Stimulated activated CD8-positive, alpha-beta memory T cell treated with anti-CD3 and anti-CD28 coated beads, Interleukin-2, amount 100 ng/mL, for 1 hour (primary cell): ENCODE results near the gene RCAN3.
"Not testable (repeated sequence)": the region's sequence is repeated elsewhere in the genome, so short reads cannot be mapped to it uniquely, and the experiment has no call there.

ENCODE experiments used
- DNase-seq, 2 donors: peaks; one replicate each; pipeline ENCODE4 v3.0.0-alpha.2; 2020; ENCODE audit warnings: low read depth in 2 of 2

RCAN3 gene

DNA sequence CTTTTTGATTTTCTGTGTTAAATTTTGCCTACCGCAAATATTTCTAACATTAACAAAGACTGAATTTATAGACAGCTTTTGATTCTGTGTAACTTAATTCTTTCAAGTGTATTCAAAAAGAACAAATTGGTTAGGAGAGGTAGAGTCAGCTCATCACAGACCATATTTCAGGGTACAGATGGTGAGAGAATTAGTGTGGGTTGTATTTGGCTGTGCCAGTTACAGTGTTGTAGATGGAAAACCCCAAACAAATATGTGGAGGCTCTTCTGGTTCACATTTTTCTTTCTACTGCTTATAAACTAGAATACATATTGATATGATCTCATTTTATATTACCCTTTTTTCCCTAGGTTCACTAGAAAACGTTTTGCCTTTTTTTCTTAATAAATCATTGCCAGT, 11.1 kb downstream of the RCAN3 start:
- DNase-seq: no peak

DNA sequence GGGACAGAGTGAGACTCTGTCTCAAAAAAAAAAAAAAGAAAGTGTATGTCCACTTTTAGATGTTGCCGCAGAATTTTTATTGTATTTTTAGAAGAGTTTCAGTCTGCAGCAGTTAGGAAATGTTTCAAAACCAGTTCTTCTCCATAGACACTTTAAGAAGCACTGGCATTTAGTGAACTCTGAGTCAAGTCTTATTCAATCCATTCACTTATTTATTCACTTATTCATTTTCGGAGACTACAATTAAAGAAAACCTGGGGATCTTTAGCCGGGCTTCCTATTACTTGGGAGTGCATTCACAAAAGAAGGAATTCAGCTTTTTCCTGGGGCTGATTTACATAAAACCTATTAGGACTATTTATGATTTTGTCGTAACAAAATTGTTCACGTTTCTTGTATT, 12.3 kb downstream of the RCAN3 start:
- DNase-seq: no peak

DNA sequence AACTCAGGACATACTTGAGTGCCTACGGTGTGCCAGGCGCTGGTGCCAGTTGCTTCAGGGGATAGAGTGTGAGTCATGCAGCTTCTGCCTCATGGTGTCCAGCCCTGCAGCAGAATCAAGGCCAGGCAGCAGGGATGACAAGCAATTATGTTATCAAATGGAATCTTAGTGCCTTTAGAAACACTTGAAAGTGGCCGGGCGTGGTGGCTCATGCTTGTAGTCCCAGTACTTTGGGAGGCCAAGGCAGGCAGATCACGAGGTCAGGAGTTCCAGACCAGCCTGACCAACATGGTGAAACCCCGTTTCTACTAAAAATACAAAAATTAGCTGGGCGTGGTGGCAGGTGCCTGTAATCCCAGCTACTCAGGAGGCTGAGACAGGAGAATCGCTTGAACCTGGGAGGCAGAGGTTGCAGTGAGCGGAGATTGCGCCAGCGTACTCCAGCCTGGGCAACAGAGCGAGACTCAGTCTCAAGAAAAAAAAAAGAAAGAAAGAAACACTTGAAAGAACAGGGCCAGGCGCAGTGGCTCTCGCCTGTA, 13.1 kb downstream of the RCAN3 start:
- not testable (repeated sequence) for DNase-seq

DNA sequence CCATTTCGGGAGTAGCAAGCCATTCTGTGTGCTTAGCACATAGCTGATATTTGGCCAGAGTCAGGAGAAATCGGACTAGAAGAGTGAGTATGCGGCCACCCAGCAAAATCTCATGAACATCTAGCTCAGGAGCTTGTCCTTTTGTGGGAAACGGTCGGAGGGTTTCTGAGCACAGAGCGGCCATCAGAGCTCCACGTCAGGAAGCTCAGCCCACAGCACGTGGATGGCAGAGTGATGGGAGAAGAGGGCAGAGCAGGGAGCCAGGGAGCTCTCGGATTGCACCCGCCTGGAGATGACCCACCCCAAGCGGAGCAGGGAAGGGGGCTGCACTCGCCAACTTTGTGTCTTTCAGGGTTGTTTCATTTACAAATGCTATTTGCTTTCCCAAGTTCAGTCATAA, 13.9 kb downstream of the RCAN3 start:
- DNase-seq: no peak

DNA sequence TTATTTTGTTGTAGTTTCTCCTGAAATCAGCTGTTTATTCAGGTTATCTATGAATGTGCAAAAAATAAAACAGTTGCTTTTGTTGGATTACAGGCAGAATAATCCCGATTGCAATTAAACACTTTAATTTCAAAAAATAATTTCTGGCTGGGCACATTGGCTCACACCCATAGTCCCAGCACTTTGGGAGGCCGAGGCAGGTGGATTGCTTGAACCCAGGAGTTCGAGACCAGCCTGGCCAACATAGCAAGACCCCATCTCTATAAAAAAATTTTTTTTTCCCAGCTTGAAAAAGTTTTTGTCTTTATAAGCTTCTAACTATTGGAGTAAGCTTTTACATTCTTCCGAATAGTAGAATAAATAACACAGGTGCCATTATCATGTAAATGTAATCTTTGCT, 15.3 kb downstream of the RCAN3 start:
- DNase-seq: no peak

DNA sequence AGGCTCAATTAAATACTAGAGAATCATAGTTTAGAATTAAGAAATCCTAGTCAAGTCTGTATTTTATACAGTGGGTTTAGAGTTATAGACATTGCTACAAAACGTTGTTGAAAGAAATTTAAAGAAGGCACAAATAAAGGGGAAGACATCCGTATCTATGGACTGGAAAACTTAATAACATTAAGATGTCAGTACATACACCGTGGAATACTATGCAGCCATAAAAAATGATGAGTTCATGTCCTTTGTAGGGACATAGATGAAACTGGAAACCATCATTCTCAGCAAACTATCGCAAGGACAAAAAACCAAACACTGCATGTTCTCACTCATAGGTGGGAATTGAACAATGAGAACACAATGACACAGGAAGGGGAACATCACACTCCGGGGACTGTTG, 17.6 kb downstream of the RCAN3 start:
- DNase-seq: not testable (repeated sequence)

DNA sequence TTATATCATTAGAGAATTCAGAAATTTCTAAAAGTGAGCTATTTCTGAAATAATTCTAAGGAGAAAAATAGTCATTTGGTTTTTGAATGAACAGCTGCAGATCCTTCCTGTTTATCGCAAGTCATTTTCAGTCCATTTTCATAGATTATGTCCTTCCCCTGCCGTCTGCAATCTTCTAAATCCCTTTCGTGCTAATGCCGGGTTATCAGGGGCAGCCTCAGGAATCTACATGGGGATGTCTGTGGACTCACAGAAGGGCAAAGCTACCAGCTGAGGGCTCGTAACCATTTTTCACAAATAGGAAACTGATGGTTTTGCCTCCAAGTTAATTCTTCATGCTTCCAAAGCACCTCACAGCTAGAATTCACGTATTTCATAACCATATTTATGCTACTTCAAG, 23.0 kb downstream of the RCAN3 start:
- no peak for DNase-seq

DNA sequence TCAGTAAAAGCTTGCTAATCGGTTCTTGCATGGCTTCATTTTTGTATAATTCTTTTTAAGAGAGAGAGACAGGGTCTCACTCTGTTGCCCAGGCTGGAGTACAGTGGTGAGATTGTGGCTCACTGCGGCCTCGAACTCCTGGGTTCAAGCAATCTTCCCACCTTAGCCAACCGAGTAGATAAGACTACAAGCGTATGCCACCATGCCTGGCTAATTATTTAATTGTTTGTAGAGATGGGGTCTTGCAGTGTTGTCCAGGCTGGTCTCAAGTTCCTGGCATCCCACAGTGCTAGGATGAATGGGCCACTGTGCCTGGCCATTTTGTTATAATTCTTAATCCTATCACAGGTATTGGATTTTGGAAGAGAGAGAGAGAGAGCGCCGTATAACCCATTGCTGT, 23.4 kb downstream of the RCAN3 start:
- DNase-seq: no peak

DNA sequence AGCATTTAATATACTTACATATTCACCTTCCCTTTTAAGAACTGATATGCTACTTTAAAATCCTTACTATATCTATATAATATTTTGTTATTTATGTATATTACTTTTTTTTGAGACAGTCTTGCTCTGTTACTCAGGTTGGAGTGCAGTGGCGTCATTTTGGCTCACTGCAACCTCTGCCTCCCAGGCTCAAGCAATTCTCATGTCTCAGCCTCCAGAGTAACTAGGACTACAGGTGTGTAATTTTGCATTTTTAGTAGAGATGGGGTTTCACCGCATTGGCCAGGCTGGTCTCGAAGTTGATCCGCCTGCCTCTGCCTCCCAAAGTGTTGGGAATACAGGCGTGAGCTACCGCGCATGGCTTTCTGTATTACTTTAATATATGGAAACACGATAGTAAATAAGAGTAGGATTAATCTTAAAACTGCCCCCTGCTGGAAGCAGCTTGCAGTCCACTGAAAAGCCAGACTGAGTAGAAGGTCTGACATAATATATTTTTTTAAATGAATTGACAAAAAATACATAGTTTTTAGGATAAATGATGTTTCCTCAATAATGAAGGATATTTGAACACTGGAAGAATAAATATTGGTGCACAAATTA, 24.4 kb downstream of the RCAN3 start:
- no peak for DNase-seq

DNA sequence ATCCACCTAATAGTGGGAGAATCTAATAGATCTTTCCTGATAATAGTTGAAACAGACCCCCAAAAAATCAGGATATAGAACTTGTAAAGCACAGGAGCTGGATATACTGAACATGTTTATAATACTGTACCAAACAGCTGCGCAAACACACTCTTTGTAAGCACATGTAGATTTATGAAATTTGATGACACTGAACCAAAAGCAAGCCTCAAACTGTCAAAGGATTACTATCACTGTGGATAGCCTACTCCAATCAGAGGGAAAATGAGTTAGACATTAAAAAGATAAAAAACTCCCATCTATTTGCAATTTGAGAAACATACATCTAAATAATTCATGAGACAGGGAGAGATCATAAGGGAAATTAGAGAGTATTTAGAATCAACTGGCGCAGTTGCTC, 26.1 kb downstream of the RCAN3 start:
- DNase-seq: no peak

DNA sequence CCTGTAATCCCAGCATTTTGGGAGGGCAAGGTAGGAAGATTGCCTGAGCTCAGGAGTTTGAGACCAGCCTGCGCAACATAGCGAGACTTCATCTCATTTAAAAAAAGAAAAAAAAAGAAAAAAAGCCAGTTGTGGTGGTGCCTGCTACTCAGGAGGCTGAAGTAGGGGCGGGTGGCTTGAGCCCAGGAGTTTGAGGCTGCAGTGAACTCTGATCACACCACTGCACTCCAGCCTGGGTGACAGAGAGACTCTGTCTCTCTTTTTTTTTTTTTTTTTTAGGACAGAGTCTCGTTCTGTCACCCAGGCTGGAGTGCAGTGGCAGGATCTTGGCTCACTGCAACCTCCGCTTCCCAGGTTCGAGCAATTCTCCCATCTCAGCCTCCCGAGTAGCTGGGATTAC, 26.7 kb downstream of the RCAN3 start:
- not testable (repeated sequence) for DNase-seq

DNA sequence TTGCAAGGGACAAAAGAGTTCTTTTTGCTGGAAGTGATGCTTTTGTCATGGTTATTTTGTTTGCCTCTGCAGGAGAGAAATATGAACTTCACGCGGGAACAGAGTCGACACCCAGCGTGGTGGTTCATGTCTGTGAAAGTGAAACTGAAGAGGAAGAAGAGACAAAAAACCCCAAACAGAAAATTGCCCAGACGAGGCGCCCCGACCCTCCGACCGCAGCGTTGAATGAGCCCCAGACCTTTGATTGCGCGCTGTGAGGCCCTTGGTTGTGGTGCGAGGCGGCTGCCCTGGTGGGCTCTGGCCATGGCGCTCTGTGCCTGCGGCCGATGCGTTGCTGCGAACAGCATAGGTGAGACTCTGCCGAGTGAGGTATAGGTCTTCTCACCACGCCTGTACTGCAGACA, 32.4 kb downstream of the RCAN3 start:
- peak; percentile 46 to 47 for DNase-seq

DNA sequence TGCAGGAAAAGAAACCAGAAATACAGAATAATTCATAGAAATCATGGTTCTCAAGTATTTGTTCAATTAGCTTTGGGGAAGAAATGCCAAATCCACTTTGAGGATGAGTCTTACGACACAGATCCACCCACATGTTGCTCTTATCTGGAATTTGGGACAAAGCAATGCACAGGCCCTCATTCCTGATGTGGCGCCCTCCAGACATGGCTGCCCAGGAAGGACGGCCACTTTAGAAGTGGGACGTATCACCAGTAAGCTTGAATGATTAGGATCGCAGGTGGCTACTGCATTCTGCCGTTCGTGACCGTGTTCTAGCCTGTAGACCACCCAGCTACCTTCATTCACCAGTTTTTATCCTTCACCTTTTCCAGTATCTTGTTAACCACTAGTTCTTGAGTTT, 33.1 kb downstream of the RCAN3 start:
- DNase-seq: no peak

DNA sequence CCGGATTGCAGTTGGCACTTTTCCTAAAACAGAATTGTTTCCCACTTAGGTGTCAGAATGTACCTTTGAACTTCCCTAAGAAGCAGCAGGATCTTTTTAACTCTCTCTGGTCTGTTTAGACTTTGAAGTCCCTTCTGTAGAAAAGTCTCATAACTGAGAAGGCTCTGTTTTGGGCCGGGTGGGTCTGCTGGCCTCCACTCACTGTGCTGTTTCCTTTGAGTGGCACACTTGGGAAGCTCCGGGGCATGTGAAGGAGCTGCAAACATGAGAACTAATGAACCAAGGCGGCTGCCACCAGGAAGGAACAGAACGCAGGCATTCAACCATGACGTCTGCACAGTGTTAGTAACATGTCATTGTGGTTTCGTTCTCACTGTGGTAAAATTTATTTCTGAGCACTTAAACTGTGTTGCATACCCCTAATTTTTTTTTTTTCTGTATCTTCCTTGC, 33.8 kb downstream of the RCAN3 start:
- DNase-seq: peak; percentile 42 to 52

DNA sequence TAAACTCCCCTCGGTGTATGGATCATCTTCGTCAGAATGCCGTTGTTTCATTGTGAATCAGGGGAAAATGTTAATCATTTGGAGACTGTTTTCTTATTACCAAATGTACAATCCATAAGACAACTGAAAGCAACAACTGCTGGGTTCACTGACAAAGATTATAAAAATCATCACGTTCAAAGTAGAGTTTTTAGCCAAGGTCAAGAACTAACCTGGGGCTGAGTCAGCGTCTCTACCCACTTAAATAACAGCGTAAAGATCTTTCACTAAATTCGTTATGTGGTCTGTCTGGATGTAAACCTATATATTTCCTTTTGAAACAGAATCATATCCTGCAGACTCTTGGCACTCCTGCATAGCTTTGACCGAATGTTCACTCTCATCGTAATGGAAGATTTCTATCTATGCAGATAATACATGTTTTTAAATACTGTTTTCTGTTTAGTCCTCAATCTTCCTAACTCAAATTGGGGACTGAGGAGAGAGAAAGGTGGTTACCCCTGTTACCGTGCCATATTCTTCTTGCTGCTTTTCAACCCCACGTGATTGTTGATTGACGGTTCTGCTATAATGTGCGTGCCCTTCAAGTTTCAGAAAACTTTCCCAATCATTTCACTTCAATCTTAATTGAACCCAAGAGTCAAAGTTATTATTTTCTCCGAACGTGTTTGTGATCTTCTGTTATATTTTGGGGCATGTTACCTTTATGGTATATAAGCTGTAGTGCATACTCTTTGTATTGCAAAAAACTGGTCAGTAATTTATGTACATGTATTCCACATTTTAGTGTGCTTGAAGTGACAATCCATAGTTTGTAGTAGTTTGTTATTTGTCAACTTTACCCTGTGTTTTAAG, 37.6 kb downstream of the RCAN3 start:
- no peak for DNase-seq

DNA sequence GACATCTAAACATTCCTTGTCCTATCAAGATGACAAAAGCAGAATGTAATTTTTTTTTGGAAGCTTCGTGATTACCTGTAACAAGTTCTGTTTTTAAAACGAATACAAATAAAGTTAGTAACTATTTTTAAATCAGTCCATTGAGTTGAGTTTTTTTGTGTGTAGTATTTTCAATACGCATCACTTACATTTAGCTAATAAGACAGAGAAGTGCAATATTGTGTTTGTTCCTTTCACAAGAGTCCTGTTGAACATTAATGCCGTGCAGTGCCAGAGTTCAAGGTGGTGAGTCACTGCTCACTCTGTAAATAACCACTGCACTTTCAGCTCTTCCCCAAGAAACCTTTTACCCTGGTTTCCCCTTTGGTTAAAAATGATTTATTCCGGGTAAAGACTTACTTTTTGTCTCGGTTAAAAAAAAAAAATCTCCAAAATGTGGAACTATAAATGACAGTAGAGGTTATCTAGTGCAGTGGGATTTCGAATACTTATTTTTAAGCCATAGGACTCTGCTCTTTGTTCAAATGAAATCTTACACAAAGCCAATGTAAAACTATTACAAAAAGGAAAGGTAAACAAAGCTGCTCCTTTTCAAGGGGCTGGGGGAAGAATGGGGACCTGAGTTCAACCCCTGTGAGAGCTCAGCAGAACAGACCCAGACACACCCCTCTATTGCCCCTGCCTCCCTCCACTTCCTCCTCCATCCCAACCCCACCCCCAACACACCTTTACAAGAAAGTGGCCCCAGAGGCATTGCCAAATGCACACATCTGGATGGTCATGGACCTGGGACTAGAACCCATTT, 38.5 kb downstream of the RCAN3 start:
- no peak for DNase-seq

DNA sequence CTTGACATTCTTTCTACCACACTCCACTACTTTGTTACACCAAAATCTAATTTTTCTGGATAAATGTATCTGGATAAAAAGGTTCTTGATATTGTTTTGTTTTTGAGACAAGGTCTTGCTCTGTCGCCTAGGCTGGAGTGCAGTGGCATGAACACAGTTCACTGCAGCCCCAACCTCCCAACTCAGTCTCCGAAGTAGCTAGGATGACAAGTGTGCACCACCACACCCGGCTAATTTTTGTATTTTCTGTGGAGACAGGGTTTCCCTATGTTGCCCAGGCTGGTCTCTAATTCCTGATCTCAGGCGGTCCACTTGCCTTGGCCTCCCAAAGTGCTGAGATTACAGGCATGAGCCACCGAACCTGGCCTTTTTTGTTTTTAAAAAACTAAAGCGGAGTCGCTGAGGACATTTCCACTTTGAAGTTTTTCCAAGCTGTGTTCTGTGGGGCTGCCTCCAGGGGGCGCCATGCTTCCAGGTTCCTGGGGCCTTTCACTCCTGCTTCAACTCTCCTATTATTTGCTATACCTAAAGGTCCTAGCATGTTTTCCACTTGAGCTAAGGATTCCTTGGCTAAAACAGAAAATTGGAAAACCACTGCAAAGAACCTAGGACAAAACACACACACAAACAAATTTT, 39.2 kb downstream of the RCAN3 start:
- no peak for DNase-seq

DNA sequence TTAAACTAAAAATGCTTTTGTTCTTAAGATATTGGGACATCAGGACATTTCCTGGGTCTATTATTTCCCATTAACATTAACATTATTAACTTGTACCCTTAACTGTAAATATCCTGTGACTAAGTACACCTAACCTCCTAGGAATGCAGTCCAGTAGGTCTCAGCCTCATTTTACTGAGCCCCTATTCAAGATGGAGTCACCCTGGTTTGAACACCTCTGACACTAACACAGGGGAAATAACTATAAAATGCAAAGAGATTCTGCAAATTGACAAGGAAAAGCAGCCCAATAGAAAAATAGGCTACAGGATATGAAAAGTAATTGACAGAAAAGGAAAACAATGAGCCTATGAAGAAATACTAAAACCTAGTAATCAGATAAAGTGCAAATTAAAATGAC, 41.6 kb downstream of the RCAN3 start:
- DNase-seq: no peak

DNA sequence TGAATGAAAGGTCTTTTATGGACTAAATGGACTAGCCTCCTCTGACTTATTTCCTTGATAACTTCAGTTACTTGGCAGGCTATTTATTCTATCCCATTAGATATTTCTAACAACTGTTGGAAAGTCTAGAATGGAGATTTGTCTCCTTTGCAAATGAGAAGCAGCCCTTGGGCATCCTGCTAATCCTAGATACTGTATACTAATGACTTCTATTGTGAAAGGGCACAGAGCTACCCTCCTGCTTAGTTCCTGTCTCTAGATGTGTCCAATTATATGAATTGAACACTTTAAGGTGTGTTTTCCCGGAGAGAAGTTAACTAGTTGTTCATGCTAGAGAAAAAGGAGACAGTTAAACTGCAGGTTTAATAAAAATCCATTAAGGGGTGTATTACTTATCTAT, 43.0 kb downstream of the RCAN3 start:
- no peak for DNase-seq

DNA sequence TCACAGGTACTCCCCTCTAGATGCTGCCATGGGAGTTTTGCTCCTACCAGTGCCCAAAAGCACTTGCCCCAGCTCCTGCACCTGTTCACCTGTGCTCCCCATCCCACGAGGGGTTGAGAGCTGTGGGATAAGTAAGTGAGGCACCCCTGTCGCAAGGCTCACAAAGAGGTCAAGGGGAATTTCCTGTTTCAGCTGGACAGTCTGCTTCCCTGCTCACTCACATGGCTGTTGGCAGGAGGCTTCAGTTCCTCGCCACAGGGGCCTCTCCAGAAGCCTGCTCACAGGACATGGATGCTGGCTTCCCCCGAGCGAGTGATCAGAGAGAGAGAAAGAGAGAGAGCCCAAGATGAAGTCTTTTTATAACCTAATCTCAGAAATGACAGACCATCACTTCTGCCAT, 44.6 kb downstream of the RCAN3 start:
- no peak for DNase-seq

DNA sequence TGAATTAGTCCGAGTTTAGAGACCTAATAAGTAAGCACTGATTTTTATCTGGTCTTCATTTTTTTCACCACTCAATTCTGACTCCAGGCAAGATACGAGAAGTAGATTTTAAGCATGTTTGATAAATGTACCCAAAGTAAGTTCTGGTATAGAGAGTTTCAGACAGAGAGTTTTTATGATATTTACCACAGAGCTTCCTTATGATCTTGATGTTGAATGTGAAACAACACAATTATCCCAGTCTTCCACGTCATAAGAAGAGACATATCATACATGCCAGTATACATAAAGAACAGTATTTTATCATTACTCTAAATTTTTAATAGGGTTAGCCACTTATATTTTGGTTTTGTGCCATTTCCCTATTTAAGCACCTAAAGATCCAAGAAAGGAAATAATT, 45.4 kb downstream of the RCAN3 start:
- no peak for DNase-seq

DNA sequence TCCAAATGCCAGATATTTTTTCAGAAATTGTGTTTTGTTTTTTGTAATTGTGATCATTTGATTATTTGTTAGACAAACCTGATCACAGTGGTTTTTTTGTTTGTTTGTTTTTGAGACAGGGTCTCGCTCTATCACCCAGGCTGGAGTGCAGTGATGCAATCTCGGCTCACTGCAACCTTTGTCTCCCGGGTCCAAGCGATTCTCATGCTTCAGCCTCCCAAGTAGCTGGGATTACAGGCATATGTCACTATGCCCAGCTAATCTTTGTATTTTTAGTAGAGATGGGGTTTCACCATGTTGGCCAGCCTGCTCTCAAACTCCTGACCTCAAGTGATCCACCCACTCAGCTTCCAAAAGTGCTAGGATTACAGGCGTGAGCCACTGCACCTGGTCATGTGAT, 46.6 kb downstream of the RCAN3 start:
- DNase-seq: not testable (repeated sequence)
